HG03139 (cell line): Measurements from ENCODE around the gene ZCWPW1.
"Not testable (repeated sequence)": the region's sequence is repeated elsewhere in the genome, so short reads cannot be mapped to it uniquely, and the experiment has no call there.

Experiments used
- ATAC-seq: cut with Tn5 transposase; IDR thresholded peaks from one replicate; pipeline ENCODE4 v1.9.1; 2021; ENCODE audit not compliant: unreplicated experiment

Gene ZCWPW1

GRCh38 chr7:100374601-100375000 lies 53.9 kb downstream of the ZCWPW1 start:
- no peak for ATAC-seq

- ATAC-seq, result not testable (repeated sequence)
These were observed 54.5 kb downstream of the ZCWPW1 start for GRCh38 chr7:100373870-100374598.

GRCh38 chr7:100373261-100373831 lies 55.2 kb downstream of the ZCWPW1 start, which contains the start of gene PILRA:
TSS of gene PILRA (plus strand) at chr7:100373487. CDS start at chr7:100373657, 170 bp downstream.
- no peak for ATAC-seq

GRCh38 chr7:100372694-100373093 lies 55.8 kb downstream of the ZCWPW1 start:
- no peak for ATAC-seq

GRCh38 chr7:100372256-100372655 lies 56.2 kb downstream of the ZCWPW1 start:
- ATAC-seq, result no peak

- no peak for ATAC-seq
These were observed 56.8 kb downstream of the ZCWPW1 start for GRCh38 chr7:100371561-100372171.

GRCh38 chr7:100370746-100371145 lies 57.8 kb downstream of the ZCWPW1 start:
- ATAC-seq, result no peak

GRCh38 chr7:100370303-100370702 lies 58.2 kb downstream of the ZCWPW1 start:
- no peak for ATAC-seq

- ATAC-seq, result peak; percentile 40
These were observed 59.4 kb downstream of the ZCWPW1 start for GRCh38 chr7:100369105-100369504.

GRCh38 chr7:100367676-100368613 lies 60.6 kb downstream of the ZCWPW1 start:
- ATAC-seq, result no peak

- no peak for ATAC-seq
These were observed 61.3 kb downstream of the ZCWPW1 start for GRCh38 chr7:100367251-100367620.

GRCh38 chr7:100366411-100367250 lies 61.9 kb downstream of the ZCWPW1 start:
- no peak for ATAC-seq

GRCh38 chr7:100365998-100366367 lies 62.5 kb downstream of the ZCWPW1 start:
- not testable (repeated sequence) for ATAC-seq

GRCh38 chr7:100364480-100364879 lies 64.0 kb downstream of the ZCWPW1 start:
- no peak for ATAC-seq

- ATAC-seq, result not testable (repeated sequence)
These were observed 64.7 kb downstream of the ZCWPW1 start for GRCh38 chr7:100363797-100364196.

- no peak for ATAC-seq
These were observed 65.4 kb downstream of the ZCWPW1 start for GRCh38 chr7:100363098-100363497.

- no peak for ATAC-seq
These were observed 68.2 kb downstream of the ZCWPW1 start for GRCh38 chr7:100360135-100360854.

- ATAC-seq, result no peak
These were observed 69.7 kb downstream of the ZCWPW1 start for GRCh38 chr7:100358857-100359212.

GRCh38 chr7:100358027-100358856 lies 70.3 kb downstream of the ZCWPW1 start, which contains the start of gene PILRB:
TSS of gene PILRB (plus strand) at chr7:100358117. CDS start at chr7:100358303, 186 bp downstream.
- no peak for ATAC-seq
